H1 (cell line): ENCODE data around the gene ORMDL2.

Experiments
- EP300 ChIP-seq, 2 experiments: IDR thresholded peaks; 1 replicate in 1 of 2; 2 replicates in 1 of 2; pipeline ENCODE4 v1.6.1; 2011 to 2012; ENCODE audit warnings: low read depth in 2 of 2, low read length in 2 of 2, mild to moderate bottlenecking in 2 of 2, borderline replicate concordance in 1 of 2, inconsistent platforms in 1 of 2, moderate library complexity in 1 of 2
- EZH2 ChIP-seq: fragments of 200-600 bp; sonication (generic); IDR thresholded peaks from 2 replicates; pipeline ENCODE4 v1.7.1; 2012; ENCODE audit warnings: low read depth, mild to moderate bottlenecking, moderate library complexity, low read length, inconsistent platforms; ENCODE audit not compliant: severe bottlenecking
- HDAC2 ChIP-seq, 2 experiments: fragments of 300-600 bp in 1 of 2; sonication (generic) in 1 of 2; IDR thresholded peaks; 2 replicates each; pipeline ENCODE4 v1.6.1; 2011 to 2012; ENCODE audit warnings: low read depth in 2 of 2, low read length in 2 of 2, mild to moderate bottlenecking in 2 of 2, moderate library complexity in 2 of 2, borderline replicate concordance in 1 of 2, inconsistent platforms in 1 of 2
- NANOG ChIP-seq: IDR thresholded peaks from 2 replicates; pipeline ENCODE4 v1.6.1; 2011; ENCODE audit warnings: low read length, low read depth, mild to moderate bottlenecking, inconsistent platforms; ENCODE audit not compliant: insufficient read depth, poor library complexity, severe bottlenecking
- POLR2A ChIP-seq, 2 experiments: IDR thresholded peaks; 1 replicate in 1 of 2; 2 replicates in 1 of 2; pipeline ENCODE4 v1.6.1; 2011; ENCODE audit warnings: low read depth in 2 of 2, low read length in 2 of 2, mild to moderate bottlenecking in 2 of 2; ENCODE audit errors: control extremely low read depth in 1 of 2
- SP4 ChIP-seq: IDR thresholded peaks from 2 replicates; pipeline ENCODE4 v1.6.1; 2012; ENCODE audit warnings: low read length, inconsistent platforms
- ZNF274 ChIP-seq: IDR thresholded peaks from 2 replicates; pipeline ENCODE4 v1.7.0; 2012; ENCODE audit warnings: low read length, borderline replicate concordance; ENCODE audit errors: extremely low read depth
- TF ChIP-seq, protein P1 (sequence below), 3 experiments: IDR thresholded peaks; 1 replicate in 2 of 3; 2 replicates in 1 of 3; pipeline versions ENCODE4 v1.5.1 to v1.6.1; 2011; ENCODE audit warnings: low read length in 3 of 3, mild to moderate bottlenecking in 3 of 3, inconsistent platforms in 2 of 3, low read depth in 1 of 3, moderate library complexity in 1 of 3; ENCODE audit not compliant: insufficient read depth in 1 of 3; ENCODE audit errors: control extremely low read depth in 1 of 3

DNA sequence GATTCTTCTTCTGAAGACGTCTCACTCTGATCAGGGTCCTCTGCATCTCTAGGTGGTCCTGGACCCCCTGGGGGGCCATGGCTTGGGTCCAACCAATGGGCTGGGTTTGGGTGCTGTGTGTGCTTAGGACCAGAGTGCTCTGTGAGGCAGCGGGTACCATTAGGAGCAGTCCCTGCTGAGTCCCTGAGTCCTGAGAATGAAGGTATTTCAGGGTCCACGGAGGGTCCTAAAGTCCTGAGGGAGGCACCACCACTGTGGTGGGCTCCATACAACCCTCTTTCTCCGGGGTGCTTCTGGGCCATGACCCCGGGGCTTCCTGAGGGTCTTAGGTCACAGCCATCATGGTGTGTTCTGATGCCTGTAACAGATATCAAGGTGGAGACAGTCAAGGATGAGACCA is 10.5 kb downstream of the ORMDL2 start:
- TF ChIP-seq ZNF274: no peak
- 0 out of 2 replicates have a peak, but pooled peaks have one; percentile 1 for TF ChIP-seq SP4
- TF ChIP-seq POLR2A (IDR thresholded peaks at IDR 0.05; ENCODE audit: control extremely low read depth in 1 of 2, low read depth in 2 of 2, low read length in 2 of 2): no peak
- TF ChIP-seq EP300 (IDR thresholded peaks at IDR 0.05; ENCODE audit: borderline replicate concordance in 1 of 2, low read depth in 2 of 2, low read length in 2 of 2): no peak
- TF ChIP-seq, protein P1, sequence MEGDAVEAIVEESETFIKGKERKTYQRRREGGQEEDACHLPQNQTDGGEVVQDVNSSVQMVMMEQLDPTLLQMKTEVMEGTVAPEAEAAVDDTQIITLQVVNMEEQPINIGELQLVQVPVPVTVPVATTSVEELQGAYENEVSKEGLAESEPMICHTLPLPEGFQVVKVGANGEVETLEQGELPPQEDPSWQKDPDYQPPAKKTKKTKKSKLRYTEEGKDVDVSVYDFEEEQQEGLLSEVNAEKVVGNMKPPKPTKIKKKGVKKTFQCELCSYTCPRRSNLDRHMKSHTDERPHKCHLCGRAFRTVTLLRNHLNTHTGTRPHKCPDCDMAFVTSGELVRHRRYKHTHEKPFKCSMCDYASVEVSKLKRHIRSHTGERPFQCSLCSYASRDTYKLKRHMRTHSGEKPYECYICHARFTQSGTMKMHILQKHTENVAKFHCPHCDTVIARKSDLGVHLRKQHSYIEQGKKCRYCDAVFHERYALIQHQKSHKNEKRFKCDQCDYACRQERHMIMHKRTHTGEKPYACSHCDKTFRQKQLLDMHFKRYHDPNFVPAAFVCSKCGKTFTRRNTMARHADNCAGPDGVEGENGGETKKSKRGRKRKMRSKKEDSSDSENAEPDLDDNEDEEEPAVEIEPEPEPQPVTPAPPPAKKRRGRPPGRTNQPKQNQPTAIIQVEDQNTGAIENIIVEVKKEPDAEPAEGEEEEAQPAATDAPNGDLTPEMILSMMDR (IDR thresholded peaks at IDR 0.05; ENCODE audit: control extremely low read depth in 1 of 3, insufficient read depth in 1 of 3, low read depth in 1 of 3, low read length in 3 of 3): no peak
- no peak for TF ChIP-seq NANOG
- TF ChIP-seq EZH2: no peak
- no peak for TF ChIP-seq HDAC2 (IDR thresholded peaks at IDR 0.05; ENCODE audit: borderline replicate concordance in 1 of 2, low read depth in 2 of 2, low read length in 2 of 2)
